ENCODE results near the gene MYO15B.
"Not testable (repeated sequence)": the region's sequence is repeated elsewhere in the genome, so short reads cannot be mapped to it uniquely, and the experiment has no call there.

Gene MYO15B

GRCh38 chr17:75636381-75637142, 49.0 kb downstream of the MYO15B start:
- ATAC-seq (ENCODE audit: low read depth) (no peak), DNase-seq (ENCODE audit: low spot score) (no peak)
- TF ChIP-seq, protein P1, sequence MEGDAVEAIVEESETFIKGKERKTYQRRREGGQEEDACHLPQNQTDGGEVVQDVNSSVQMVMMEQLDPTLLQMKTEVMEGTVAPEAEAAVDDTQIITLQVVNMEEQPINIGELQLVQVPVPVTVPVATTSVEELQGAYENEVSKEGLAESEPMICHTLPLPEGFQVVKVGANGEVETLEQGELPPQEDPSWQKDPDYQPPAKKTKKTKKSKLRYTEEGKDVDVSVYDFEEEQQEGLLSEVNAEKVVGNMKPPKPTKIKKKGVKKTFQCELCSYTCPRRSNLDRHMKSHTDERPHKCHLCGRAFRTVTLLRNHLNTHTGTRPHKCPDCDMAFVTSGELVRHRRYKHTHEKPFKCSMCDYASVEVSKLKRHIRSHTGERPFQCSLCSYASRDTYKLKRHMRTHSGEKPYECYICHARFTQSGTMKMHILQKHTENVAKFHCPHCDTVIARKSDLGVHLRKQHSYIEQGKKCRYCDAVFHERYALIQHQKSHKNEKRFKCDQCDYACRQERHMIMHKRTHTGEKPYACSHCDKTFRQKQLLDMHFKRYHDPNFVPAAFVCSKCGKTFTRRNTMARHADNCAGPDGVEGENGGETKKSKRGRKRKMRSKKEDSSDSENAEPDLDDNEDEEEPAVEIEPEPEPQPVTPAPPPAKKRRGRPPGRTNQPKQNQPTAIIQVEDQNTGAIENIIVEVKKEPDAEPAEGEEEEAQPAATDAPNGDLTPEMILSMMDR (IDR thresholded peaks at IDR 0.05; ENCODE audit: poor library complexity, severe bottlenecking) = no peak

GRCh38 chr17:75637143-75637538, 49.5 kb downstream of the MYO15B start:
- no peak overlapping the region for H3K27ac ChIP-seq (ENCODE audit: poor library complexity, severe bottlenecking)
- TF ChIP-seq, protein P1 (IDR thresholded peaks at IDR 0.05; ENCODE audit: poor library complexity, severe bottlenecking) = no peak

More at GRCh38 chr17:75636381-75637142, 49.0 kb downstream of the MYO15B start:
- H3K9me3 ChIP-seq (ENCODE audit: severe bottlenecking) = no peaks in the 10 kb centered on the region
- H3K27me3 ChIP-seq (ENCODE audit: insufficient read depth, poor library complexity, severe bottlenecking) = no peaks in the 10 kb centered on the region
- peaks cover 3% of the 10 kb centered on the region for H3K4me1 ChIP-seq (ENCODE audit: insufficient read depth, poor library complexity, severe bottlenecking)
- no peak overlapping the region for H3K27ac ChIP-seq (ENCODE audit: poor library complexity, severe bottlenecking)
- H3K36me3 ChIP-seq (ENCODE audit: low read depth) = peaks cover 20% of the 10 kb centered on the region; the same call in 1 of the 2 replicates
- H3K4me3 ChIP-seq (ENCODE audit: severe bottlenecking) = no peak overlapping the region

DNA sequence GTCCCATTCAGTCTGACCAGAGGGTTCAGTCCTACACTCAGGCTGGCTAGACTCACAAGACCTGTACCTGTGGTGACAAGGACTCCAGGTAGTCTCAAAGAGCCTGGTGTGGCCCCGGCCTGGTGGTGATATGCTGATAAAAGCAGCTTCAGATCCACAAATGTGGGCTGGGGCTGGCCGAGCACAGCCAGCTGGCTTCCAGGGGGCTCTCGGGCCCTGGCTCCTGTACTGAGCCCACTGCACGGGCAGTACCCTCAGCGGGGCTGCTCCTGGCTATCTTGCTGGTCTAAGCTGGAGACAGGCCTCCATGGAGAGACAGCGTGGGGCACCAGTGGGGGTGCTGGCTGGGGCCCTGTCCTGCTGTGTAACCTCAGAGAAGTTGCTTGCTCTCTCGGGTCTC, 50.0 kb downstream of the MYO15B start:
- no peaks in the 10 kb centered on the region for H3K9me3 ChIP-seq (ENCODE audit: severe bottlenecking)
- H3K27ac ChIP-seq (ENCODE audit: poor library complexity, severe bottlenecking) = no peak overlapping the region
- ATAC-seq (ENCODE audit: low read depth) (no peak), DNase-seq (ENCODE audit: low spot score) (no peak)
- peaks cover 3% of the 10 kb centered on the region for H3K4me1 ChIP-seq (ENCODE audit: insufficient read depth, poor library complexity, severe bottlenecking)
- H3K4me3 ChIP-seq (ENCODE audit: severe bottlenecking) = no peak overlapping the region
- no peaks in the 10 kb centered on the region for H3K27me3 ChIP-seq (ENCODE audit: insufficient read depth, poor library complexity, severe bottlenecking)
- H3K36me3 ChIP-seq (ENCODE audit: low read depth) = peaks cover 15% of the 10 kb centered on the region; the same call in 1 of the 2 replicates
- TF ChIP-seq, protein P1 (IDR thresholded peaks at IDR 0.05; ENCODE audit: poor library complexity, severe bottlenecking) = no peak

More at GRCh38 chr17:75637143-75637538, 49.5 kb downstream of the MYO15B start:
- Histone ChIP-seq H3K4me1 (ENCODE audit: insufficient read depth, poor library complexity, severe bottlenecking) (peaks cover 3% of the 10 kb centered on the region), H3K9me3 (ENCODE audit: severe bottlenecking) (no peaks in the 10 kb centered on the region), H3K36me3 (ENCODE audit: low read depth) (peaks cover 17% of the 10 kb centered on the region; the same call in 1 of the 2 replicates), H3K4me3 (ENCODE audit: severe bottlenecking) (no peak overlapping the region), H3K27me3 (ENCODE audit: insufficient read depth, poor library complexity, severe bottlenecking) (no peaks in the 10 kb centered on the region)
- DNase-seq (ENCODE audit: low spot score) = no peak
- no peak for ATAC-seq (ENCODE audit: low read depth)

- H3K27me3 ChIP-seq (ENCODE audit: insufficient read depth, poor library complexity, severe bottlenecking); H3K4me3 ChIP-seq (ENCODE audit: severe bottlenecking); DNase-seq (ENCODE audit: low spot score); H3K27ac ChIP-seq (ENCODE audit: poor library complexity, severe bottlenecking); H3K4me1 ChIP-seq (ENCODE audit: insufficient read depth, poor library complexity, severe bottlenecking); H3K9me3 ChIP-seq (ENCODE audit: severe bottlenecking); ATAC-seq (ENCODE audit: low read depth): not testable (repeated sequence)
- peaks cover 17% of the 10 kb centered on the region; the same call in 1 of the 2 replicates for H3K36me3 ChIP-seq (ENCODE audit: low read depth)
These were observed 50.4 kb downstream of the MYO15B start for GRCh38 chr17:75638039-75638438.

GRCh38 chr17:75638893-75639292, 51.3 kb downstream of the MYO15B start:
- Histone ChIP-seq H3K4me3 (ENCODE audit: severe bottlenecking) (no peak overlapping the region), H3K4me1 (ENCODE audit: insufficient read depth, poor library complexity, severe bottlenecking) (no peaks in the 10 kb centered on the region), H3K27ac (ENCODE audit: poor library complexity, severe bottlenecking) (no peak overlapping the region), H3K9me3 (ENCODE audit: severe bottlenecking) (no peaks in the 10 kb centered on the region), H3K36me3 (ENCODE audit: low read depth) (peaks cover 25% of the 10 kb centered on the region), H3K27me3 (ENCODE audit: insufficient read depth, poor library complexity, severe bottlenecking) (no peaks in the 10 kb centered on the region)
- DNase-seq (ENCODE audit: low spot score) (no peak), ATAC-seq (ENCODE audit: low read depth) (no peak)
- TF ChIP-seq, protein P1 (IDR thresholded peaks at IDR 0.05; ENCODE audit: poor library complexity, severe bottlenecking) = no peak

All from RWPE2 (cell line).